Endothelial cell (in vitro differentiated cells): Measurements from ENCODE around the gene KRTAP5-5. TPM values are rescaled to one million over a fixed set of nuclear protein-coding genes. Genes with fewer than 3 reads are reported as not detected.

Experiments
- DNase-seq: peaks from one replicate; pipeline ENCODE4 v3.0.0; 2021; ENCODE audit warnings: low spot score
- H3K27ac Mint-ChIP-seq: one replicate; pipeline ENCODE4 v1.8.0; 2021; ENCODE audit warnings: mixed read lengths, inconsistent platforms; ENCODE audit not compliant: unreplicated experiment
- H3K27me3 Mint-ChIP-seq: one replicate; pipeline ENCODE4 v1.8.0; 2021; ENCODE audit warnings: mild to moderate bottlenecking, moderate library complexity, mixed read lengths, inconsistent platforms; ENCODE audit not compliant: unreplicated experiment
- H3K36me3 Mint-ChIP-seq: one replicate; pipeline ENCODE4 v1.8.0; 2021; ENCODE audit warnings: mild to moderate bottlenecking, low read depth, mixed read lengths, inconsistent platforms; ENCODE audit not compliant: unreplicated experiment
- H3K4me1 Mint-ChIP-seq: one replicate; pipeline ENCODE4 v1.8.0; 2021; ENCODE audit warnings: mild to moderate bottlenecking, mixed read lengths, inconsistent platforms; ENCODE audit not compliant: unreplicated experiment
- H3K4me3 Mint-ChIP-seq: one replicate; pipeline ENCODE4 v1.8.0; 2021; ENCODE audit warnings: mild to moderate bottlenecking, mixed read lengths, inconsistent platforms; ENCODE audit not compliant: unreplicated experiment
- H3K9me3 Mint-ChIP-seq: one replicate; pipeline ENCODE4 v1.8.0; 2021; ENCODE audit warnings: mixed read lengths, inconsistent platforms; ENCODE audit not compliant: unreplicated experiment
- CTCF ChIP-seq: fragments of 200-600 bp; sonication (generic); IDR thresholded peaks from one replicate; pipeline ENCODE4 v1.5.0; 2021; ENCODE audit warnings: antibody characterized with exemption; ENCODE audit not compliant: unreplicated experiment
- total RNA-seq: library from RNA; stranded (reverse); fragmentation: NEBNext Ultra II Directional; extraction: Animal tissue kit (Norgen Biotek cat#: 25700); gene quantifications from one replicate; pipeline ENCODE4 v1.2.1, GENCODE V29; 2021; ENCODE audit not compliant: unreplicated experiment

The KRTAP5-5 gene
- total RNA-seq, 1 donor from 2014 or later, result not detected

GRCh38 chr11:1623716-1624115, 5.9 kb upstream of the KRTAP5-5 start:
- Mint-ChIP-seq H3K27me3 (no peaks in the 10 kb centered on the region), H3K27ac (no peak overlapping the region), H3K4me3 (no peak overlapping the region), H3K36me3 (no peaks in the 10 kb centered on the region), H3K4me1 (peaks cover 10% of the 10 kb centered on the region), H3K9me3 (no peaks in the 10 kb centered on the region)
- DNase-seq, result no peak
- TF ChIP-seq CTCF, result no peak

GRCh38 chr11:1624621-1625020, 5.0 kb upstream of the KRTAP5-5 start:
- H3K4me1 Mint-ChIP-seq, result peaks cover 12% of the 10 kb centered on the region
- H3K4me3 Mint-ChIP-seq, result no peak overlapping the region
- H3K9me3 Mint-ChIP-seq, result no peaks in the 10 kb centered on the region
- no peak overlapping the region for H3K27ac Mint-ChIP-seq
- peaks cover 2% of the 10 kb centered on the region for H3K27me3 Mint-ChIP-seq
- TF ChIP-seq CTCF, result no peak
- no peaks in the 10 kb centered on the region for H3K36me3 Mint-ChIP-seq
- no peak for DNase-seq

- DNase-seq, result no peak
- H3K4me1 Mint-ChIP-seq, result peaks cover 12% of the 10 kb centered on the region
- H3K4me3 Mint-ChIP-seq, result no peak overlapping the region
- H3K27ac Mint-ChIP-seq, result no peak overlapping the region
- peaks cover 2% of the 10 kb centered on the region for H3K27me3 Mint-ChIP-seq
- no peaks in the 10 kb centered on the region for H3K9me3 Mint-ChIP-seq
- TF ChIP-seq CTCF, result no peak
- no peaks in the 10 kb centered on the region for H3K36me3 Mint-ChIP-seq
Measured at GRCh38 chr11:1625541-1625940, 4.0 kb upstream of the KRTAP5-5 start.

- Mint-ChIP-seq H3K36me3 (no peaks in the 10 kb centered on the region), H3K9me3 (no peaks in the 10 kb centered on the region), H3K27ac (no peak overlapping the region), H3K27me3 (peaks cover 3% of the 10 kb centered on the region), H3K4me1 (peaks cover 18% of the 10 kb centered on the region), H3K4me3 (no peak overlapping the region)
- peak; percentile 88 for TF ChIP-seq CTCF
- DNase-seq, result peak; percentile 88
Measured at GRCh38 chr11:1628506-1629325, 859 bp upstream of the KRTAP5-5 start.

GRCh38 chr11:1630271-1630670, 696 bp downstream of the KRTAP5-5 start:
- DNase-seq, result no peak
- H3K36me3 Mint-ChIP-seq, result no peaks in the 10 kb centered on the region
- no peaks in the 10 kb centered on the region for H3K9me3 Mint-ChIP-seq
- peaks cover 10% of the 10 kb centered on the region for H3K4me1 Mint-ChIP-seq
- peaks cover 4% of the 10 kb centered on the region for H3K27me3 Mint-ChIP-seq
- H3K4me3 Mint-ChIP-seq, result no peak overlapping the region
- TF ChIP-seq CTCF, result no peak
- no peak overlapping the region for H3K27ac Mint-ChIP-seq
